ENCODE results near the gene VAV3. TPM values are rescaled to one million over a fixed set of nuclear protein-coding genes. Genes with fewer than 3 reads are reported as not detected.

The VAV3 gene
- total and polyA plus RNA-seq, 2 of the 8 experiments (the other 6 are each of a cell fraction or from before 2014, with no cell fraction given) = 2.9 to 7.9 TPM

DNA sequence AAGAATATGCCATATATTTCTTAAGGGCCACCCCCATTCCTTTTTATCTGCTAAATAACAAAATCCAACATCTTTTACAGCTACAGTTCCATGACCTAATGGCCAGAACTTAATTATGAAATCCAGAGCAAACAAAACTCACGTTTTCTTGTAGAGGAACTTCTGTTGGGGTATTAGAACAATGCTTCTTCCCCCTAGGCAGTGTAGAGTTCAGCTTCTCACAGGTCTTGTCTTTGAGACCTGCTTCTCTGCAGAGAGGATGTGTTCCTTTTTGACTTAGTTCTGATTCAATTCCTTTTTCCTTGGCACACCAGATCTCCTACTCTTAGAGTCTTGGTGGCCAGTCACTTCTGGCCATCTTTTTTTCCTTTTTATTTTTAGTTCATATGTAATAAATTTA lies 22.2 kb downstream of the VAV3 start (continued):
- TF ChIP-seq CHD7 (IDR thresholded peaks at IDR 0.05; ENCODE audit: insufficient replicate concordance, low read length) (no peak), RAD21 (IDR thresholded peaks at IDR 0.05 in 1 of 2, conservative IDR thresholded peaks at IDR 0.05 in 1 of 2; ENCODE audit: low read depth in 2 of 2, low read length in 2 of 2) (no peak), CREB1 (IDR thresholded peaks at IDR 0.05) (no peak)
